ENCODE measurements around the gene COMMD3.

COMMD3 gene

DNA sequence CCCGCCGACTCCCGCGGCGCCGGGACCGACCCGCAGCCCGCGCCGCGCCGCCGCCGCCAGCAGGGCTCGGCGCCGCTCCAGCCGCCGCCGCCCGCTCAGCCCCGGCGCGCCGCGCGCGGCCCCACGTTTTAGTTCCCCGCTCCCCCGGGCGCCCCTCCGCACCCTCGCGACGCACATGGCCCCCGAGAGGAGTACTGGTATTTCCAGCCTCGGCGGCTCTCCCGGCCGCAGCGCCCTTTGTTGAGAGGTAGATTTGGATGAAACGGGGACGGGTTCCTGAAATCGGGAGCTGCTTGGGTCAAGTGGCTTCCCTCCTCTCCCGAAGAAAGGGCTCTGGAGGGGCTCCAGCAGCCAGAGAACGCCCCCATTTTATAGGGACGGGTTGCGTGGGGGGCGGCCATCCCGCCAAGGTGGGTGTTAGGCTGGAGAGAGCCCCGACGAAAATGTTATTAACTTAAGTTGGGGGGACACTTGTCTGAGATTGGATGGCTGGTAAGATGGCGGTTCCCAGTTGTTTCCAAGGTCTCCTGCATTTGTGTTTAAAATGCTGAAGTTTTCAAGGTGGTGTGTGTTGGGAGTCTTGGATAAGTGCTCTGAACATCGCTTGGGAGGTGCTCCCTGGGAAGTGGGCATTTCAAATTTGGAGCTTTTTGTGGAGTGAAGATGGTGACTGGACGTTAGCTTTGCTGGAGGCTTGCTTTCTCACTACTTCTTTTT, 5.9 kb downstream of the COMMD3 start:
- DNase-seq (ENCODE audit: extremely low spot score): peak; percentile 32
- ChIA-PET POLR2A (no interaction called here), CTCF (no interaction called here)
- TF ChIP-seq, protein P1, sequence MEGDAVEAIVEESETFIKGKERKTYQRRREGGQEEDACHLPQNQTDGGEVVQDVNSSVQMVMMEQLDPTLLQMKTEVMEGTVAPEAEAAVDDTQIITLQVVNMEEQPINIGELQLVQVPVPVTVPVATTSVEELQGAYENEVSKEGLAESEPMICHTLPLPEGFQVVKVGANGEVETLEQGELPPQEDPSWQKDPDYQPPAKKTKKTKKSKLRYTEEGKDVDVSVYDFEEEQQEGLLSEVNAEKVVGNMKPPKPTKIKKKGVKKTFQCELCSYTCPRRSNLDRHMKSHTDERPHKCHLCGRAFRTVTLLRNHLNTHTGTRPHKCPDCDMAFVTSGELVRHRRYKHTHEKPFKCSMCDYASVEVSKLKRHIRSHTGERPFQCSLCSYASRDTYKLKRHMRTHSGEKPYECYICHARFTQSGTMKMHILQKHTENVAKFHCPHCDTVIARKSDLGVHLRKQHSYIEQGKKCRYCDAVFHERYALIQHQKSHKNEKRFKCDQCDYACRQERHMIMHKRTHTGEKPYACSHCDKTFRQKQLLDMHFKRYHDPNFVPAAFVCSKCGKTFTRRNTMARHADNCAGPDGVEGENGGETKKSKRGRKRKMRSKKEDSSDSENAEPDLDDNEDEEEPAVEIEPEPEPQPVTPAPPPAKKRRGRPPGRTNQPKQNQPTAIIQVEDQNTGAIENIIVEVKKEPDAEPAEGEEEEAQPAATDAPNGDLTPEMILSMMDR (IDR thresholded peaks at IDR 0.05; ENCODE audit: control extremely low read depth, extremely low read depth, low read depth, missing control alignments): no peak

DNA sequence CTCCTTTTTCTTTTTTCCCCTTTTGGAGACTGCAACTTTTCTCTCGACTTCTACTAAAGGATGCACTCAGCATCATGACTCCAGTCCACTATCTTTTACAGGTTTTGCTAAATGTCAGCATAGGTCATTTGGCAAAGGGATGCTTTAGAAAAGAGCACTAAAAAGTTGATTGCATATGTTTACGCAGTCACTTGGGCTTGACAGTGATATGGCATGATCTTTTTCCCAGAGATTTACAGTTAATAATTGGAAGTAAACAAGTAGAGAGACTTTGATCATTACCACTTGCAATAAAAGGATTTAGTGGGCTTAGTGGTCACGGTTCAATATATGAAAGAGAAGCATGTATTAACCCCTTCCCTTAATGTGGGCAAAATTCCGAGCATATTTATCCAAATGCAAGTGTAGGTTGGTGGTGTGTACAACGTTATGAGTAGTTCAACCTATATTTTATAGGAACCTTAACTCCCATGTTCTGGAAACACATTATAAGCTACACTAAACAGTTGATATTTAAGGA, 6.5 kb downstream of the COMMD3 start:
- TF ChIP-seq, protein P1 (IDR thresholded peaks at IDR 0.05; ENCODE audit: control extremely low read depth, extremely low read depth, low read depth, missing control alignments): no peak
- ChIA-PET POLR2A (no interaction called here), CTCF (no interaction called here)

DNA sequence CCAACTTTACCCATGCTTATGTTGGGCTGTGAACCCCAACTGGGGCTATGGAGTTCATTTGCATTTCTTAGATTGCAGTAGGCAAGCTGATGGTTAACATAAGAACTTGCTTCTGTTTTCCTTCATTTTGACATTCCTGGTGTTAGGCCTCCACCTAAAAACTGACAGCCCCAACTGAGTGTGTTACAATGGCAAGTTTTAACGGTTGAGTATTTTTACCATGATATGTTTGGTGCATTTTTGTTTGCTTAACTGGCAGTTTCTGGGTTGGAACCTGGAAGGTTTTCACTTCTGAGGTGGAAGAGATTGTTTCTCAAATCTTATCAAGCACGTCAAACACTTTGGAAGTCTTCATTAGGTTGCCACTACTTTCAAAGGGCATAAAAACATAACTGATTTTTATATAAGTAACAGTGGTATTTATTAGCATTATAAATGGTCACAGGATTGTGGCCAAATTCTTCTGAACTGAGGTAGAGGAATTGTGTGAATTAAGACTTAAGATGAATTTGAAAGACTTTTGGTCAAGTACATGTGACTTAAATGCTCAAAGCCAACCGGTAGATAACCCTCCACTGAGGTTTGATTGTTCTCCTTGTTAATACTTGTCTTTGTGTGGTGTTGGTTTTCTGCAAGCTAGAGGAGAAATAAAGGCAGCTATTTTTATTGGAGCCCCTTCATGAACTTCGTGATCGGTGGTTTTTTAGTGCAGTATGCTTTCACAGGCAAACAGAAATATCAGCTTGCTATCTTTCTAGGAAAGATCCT, 7.5 kb downstream of the COMMD3 start:
- ChIA-PET CTCF (interaction anchor here (1.6 kb wide), 2 partner anchors 13 to 55 kb away, joined by 3 to 4 read pairs; no protein-coding TSS in a partner anchor), POLR2A (no interaction called here)
- DNase-seq (ENCODE audit: extremely low spot score): no peak
- TF ChIP-seq, protein P1 (IDR thresholded peaks at IDR 0.05; ENCODE audit: control extremely low read depth, extremely low read depth, low read depth, missing control alignments): no peak

More for the DNA sequence above, 6.5 kb downstream of the COMMD3 start:
- no peak for DNase-seq (ENCODE audit: extremely low spot score)

DNA sequence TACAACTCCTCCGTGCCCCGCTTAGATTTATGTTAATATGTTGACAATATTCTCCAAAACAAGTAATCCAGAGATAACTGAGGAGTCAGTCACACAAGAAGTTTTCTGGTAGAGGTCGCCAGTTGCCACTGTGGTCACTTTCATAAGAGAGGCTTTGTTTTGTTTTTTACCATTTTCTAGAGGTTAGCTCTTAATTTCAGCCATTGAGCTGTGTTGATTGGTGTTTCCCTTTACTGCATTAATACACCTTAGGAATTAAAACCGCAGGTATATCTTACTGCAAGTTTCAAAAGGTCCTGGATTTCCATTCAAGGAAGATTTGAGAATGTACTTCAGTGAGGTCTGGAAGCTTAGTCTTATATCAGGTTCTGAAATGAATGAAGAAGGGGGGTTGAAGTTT, 8.2 kb downstream of the COMMD3 start:
- DNase-seq (ENCODE audit: extremely low spot score): no peak
- TF ChIP-seq, protein P1 (IDR thresholded peaks at IDR 0.05; ENCODE audit: control extremely low read depth, extremely low read depth, low read depth, missing control alignments): no peak
- ChIA-PET POLR2A (no interaction called here), CTCF (interaction anchor here (1.6 kb wide), 2 partner anchors 14 to 54 kb away, joined by 3 to 4 read pairs; no protein-coding TSS in a partner anchor)

DNA sequence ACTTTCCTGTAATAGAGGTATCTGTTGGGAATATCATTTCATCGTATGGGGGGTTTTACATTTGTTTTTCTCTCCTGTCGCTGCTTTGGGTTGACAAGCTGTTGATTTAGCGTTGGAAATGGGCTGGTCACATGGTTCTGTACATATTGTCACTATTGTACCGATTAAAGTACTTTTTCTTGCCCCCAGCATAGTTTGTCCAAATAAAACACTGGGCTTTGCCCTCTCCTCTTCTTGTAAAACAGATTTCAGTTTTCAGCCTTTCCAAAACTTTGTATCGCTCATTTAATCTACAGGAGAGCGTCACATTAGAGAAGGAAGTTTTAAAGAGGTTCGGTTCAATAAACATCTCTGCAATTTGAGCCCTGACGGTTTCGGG, 8.7 kb downstream of the COMMD3 start:
- CTCF ChIA-PET: interaction anchor here (1.6 kb wide), 1 partner anchor 53 kb away, joined by 4 read pairs; no protein-coding TSS in a partner anchor
- no peak for DNase-seq (ENCODE audit: extremely low spot score)
- TF ChIP-seq, protein P1 (IDR thresholded peaks at IDR 0.05; ENCODE audit: control extremely low read depth, extremely low read depth, low read depth, missing control alignments): no peak
- POLR2A ChIA-PET: no interaction called here

DNA sequence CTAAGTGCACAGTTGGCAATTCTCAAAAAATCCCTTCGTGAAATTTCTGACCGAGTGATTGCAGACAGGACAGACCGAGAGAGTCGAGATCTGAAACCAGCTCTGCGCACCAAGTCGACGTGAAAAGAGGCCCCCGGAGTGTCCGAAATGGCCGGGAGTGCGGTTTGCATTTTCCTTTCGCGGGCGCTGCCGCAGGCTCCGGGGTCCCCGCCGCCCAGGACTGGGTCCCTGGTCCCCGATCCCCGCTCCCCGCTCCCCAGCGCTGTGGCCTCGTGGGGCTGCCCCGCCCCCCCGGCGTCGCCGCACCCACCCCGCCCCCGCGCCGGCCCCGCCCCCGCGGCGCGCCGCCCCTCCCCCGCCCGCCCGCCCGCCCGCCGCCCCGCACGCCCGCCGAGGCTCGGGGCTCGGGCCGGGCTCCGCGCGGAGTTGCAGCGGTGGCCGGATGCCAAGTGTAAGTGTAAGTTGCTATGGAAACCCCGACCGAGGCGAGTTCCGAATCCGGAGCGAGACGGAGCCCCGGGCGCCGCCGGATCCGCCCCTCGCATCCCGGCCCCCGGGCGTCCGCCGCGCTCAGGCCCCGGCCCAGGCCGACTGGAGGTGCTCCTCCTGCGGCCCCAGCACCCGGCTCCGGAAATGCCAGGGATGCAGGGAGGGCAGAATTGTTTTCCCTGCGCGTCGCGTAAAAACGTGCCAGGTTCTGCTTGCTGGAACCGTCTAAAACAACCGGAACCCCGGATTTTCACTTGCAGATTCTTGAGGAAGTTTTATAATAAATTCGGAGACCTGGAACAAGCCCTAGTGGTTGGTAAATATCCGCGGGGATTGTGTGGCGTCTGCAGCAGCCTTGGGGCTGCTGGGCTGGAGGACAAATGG, 9.3 kb downstream of the COMMD3 start:
- peak; percentile 82 for DNase-seq (ENCODE audit: extremely low spot score)
- TF ChIP-seq, protein P1 (IDR thresholded peaks at IDR 0.05; ENCODE audit: control extremely low read depth, extremely low read depth, low read depth, missing control alignments): no peak
- ChIA-PET POLR2A (no interaction called here), CTCF (interaction anchor here (1.6 kb wide), 1 partner anchor 53 kb away, joined by 4 read pairs; no protein-coding TSS in a partner anchor)

Data from GM10248 (cell line).